Retinal pigment epithelial cell (primary cell): Measurements from ENCODE around the gene B4GALT7.
"Not testable (repeated sequence)": the region's sequence is repeated elsewhere in the genome, so short reads cannot be mapped to it uniquely, and the experiment has no call there.

Experiments
- DNase-seq: peaks from one replicate; pipeline ENCODE4 v3.0.0-alpha.2; 2010; ENCODE audit warnings: low read depth
- H3K4me3 ChIP-seq: 2 replicates; pipeline ENCODE4 v1.5.1; 2011; ENCODE audit warnings: mild to moderate bottlenecking, low read length, control low read depth, moderate library complexity
- TF ChIP-seq, protein P1 (sequence below): conservative IDR thresholded peaks from 2 replicates; pipeline ENCODE4 v1.5.1; 2011; ENCODE audit warnings: low read depth, low read length, control low read depth, inconsistent platforms

Gene B4GALT7

GRCh38 chr5:177557041-177557647 lies 42.8 kb upstream of the B4GALT7 start:
- TF ChIP-seq, protein P1, sequence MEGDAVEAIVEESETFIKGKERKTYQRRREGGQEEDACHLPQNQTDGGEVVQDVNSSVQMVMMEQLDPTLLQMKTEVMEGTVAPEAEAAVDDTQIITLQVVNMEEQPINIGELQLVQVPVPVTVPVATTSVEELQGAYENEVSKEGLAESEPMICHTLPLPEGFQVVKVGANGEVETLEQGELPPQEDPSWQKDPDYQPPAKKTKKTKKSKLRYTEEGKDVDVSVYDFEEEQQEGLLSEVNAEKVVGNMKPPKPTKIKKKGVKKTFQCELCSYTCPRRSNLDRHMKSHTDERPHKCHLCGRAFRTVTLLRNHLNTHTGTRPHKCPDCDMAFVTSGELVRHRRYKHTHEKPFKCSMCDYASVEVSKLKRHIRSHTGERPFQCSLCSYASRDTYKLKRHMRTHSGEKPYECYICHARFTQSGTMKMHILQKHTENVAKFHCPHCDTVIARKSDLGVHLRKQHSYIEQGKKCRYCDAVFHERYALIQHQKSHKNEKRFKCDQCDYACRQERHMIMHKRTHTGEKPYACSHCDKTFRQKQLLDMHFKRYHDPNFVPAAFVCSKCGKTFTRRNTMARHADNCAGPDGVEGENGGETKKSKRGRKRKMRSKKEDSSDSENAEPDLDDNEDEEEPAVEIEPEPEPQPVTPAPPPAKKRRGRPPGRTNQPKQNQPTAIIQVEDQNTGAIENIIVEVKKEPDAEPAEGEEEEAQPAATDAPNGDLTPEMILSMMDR: no peak
- no peak overlapping the region for H3K4me3 ChIP-seq
- no peak for DNase-seq

DNA sequence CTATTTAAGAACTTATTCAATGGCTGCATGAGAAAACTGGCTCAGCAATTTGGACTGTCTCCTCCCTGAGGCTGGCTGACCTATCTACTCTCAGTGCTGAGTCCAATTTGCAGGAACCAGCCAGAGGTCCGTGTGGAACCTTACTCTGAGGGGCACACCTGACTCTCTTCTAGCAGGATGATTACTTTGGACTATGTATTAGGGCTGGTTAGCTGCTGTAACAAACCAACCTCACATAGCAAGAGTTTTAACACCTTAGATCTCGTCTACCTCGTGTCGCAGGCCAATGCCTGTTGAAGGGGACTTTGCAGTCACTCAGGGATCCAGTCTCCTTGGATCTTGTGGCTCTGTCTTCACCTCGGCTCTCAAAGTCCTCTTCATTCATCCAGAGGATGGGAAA lies 42.1 kb upstream of the B4GALT7 start:
- H3K4me3 ChIP-seq: no peak overlapping the region
- DNase-seq: no peak
- TF ChIP-seq, protein P1: no peak

GRCh38 chr5:177559446-177559941 lies 40.4 kb upstream of the B4GALT7 start:
- not testable (repeated sequence) for H3K4me3 ChIP-seq, DNase-seq

DNA sequence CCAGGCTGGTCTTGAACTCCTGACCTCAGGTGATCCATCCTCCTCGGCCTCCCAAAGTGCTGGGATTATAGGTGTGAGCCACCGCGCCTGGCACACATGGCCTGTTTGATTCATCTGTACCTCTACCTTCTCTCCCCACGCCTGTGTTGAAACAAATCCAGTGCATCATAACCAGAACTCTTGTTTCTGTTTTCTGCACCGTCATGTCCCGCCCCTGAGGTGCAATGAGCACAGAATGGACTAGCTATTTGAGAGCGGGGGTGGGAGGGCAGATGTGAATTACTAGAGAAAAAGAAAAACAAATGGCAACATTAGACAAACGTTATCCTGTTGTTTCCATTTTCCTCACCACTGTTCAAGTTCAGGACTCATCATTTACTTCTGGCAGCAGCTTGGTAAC lies 34.9 kb upstream of the B4GALT7 start:
- TF ChIP-seq, protein P1: no peak
- DNase-seq: no peak
- no peak overlapping the region for H3K4me3 ChIP-seq

DNA sequence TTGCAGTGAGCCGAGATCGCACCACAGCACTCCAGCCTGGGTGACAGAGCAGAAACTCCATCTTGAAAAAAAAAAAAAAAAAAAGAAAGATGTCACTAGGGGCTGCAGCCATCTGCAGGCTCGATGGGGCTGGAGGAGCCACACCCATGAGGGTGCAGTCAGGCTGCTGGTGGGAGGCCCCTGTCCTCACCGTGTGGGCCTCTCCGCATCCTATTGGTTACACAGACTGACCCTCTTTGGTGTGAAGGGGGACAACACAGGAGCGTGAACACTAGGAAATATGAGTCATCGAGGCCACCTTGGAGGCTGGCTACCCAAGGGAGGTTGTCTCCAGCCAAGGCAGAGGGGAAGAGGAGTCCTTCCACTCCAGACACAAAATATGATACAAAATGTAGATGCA lies 31.6 kb upstream of the B4GALT7 start:
- TF ChIP-seq, protein P1: no peak
- no peak overlapping the region for H3K4me3 ChIP-seq
- no peak for DNase-seq

DNA sequence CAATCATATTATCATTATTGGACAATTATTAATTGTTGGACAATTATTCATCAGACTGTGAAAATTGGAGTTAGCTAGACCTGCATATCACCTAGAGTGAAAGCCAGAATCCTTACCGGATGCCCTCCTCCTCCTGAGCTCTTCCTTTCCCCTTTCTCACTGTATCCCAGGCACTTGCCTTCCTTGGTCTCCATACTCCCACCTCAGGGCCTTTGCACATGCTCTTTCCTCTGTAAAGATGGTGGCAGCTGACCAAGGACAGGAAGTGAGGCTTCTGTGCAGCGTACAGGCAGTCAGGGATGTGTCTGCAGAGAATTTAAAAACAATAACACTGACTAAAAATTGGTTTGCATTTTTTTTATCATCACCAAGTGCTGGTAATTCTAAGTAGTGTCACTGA lies 30.0 kb upstream of the B4GALT7 start:
- DNase-seq: no peak
- TF ChIP-seq, protein P1: no peak
- H3K4me3 ChIP-seq: no peak overlapping the region

DNA sequence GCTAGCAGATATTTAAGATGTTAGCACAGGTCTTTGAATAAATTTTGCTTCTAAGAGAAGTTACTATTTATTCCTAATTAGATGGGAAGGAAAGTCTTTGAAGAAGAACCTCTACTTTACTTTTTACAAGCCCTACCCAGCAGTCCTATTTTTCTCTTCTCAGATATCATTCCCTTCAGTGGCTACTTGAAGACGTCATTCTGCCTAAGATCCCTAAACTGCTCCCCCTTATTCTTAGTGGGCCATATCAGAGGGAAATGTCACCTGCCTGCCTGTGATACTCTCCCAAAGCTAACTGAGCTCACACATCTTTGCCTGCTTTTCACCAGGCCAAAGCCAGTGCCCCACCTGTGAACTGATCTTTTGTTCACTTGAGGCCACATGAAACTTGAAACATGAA lies 24.4 kb upstream of the B4GALT7 start:
- TF ChIP-seq, protein P1: no peak
- no peak for DNase-seq
- H3K4me3 ChIP-seq: no peak overlapping the region
